GM12878 (cell line): ENCODE results near the gene PRKAR2B. TPM values are rescaled to one million over a fixed set of nuclear protein-coding genes. Genes with fewer than 3 reads are reported as not detected.

Source experiments
- BACH1 ChIP-seq: fragments of 450-650 bp; IDR thresholded peaks from 2 replicates; pipeline ENCODE4 v1.6.1; 2017; ENCODE audit warnings: mild to moderate bottlenecking, borderline replicate concordance
- BRCA1 ChIP-seq: IDR thresholded peaks from 2 replicates; pipeline ENCODE4 v1.6.1; 2011; ENCODE audit warnings: low read depth, low read length, improper control_type of control experiment
- CBFB ChIP-seq: IDR thresholded peaks from 2 replicates; pipeline ENCODE4 v1.6.1; 2016; ENCODE audit warnings: antibody characterized with exemption, low read depth
- CREM ChIP-seq: IDR thresholded peaks from 2 replicates; pipeline ENCODE4 v1.6.1; 2014; ENCODE audit warnings: antibody characterized with exemption, low read depth
- E2F4 ChIP-seq: IDR thresholded peaks from 2 replicates; pipeline ENCODE4 v1.6.1; 2012; ENCODE audit warnings: low read depth, low read length, improper control_type of control experiment
- E2F8 ChIP-seq: fragments of 450-650 bp; IDR thresholded peaks from 2 replicates; pipeline ENCODE4 v1.6.1; 2018; ENCODE audit warnings: mild to moderate bottlenecking, low read depth, moderate library complexity; ENCODE audit not compliant: partially characterized antibody
- HDAC6 ChIP-seq: fragments of 200-600 bp; sonication (generic); IDR thresholded peaks from one replicate; pipeline ENCODE4 v1.8.0; 2017; ENCODE audit warnings: antibody characterized with exemption; ENCODE audit not compliant: unreplicated experiment
- HSF1 ChIP-seq: fragments of 150-350 bp; IDR thresholded peaks from 2 replicates; pipeline ENCODE4 v1.6.1; 2014; ENCODE audit warnings: mild to moderate bottlenecking, low read depth, low read length
- JUND ChIP-seq: IDR thresholded peaks from 2 replicates; pipeline ENCODE4 v1.6.1; 2012; ENCODE audit warnings: low read depth, mild to moderate bottlenecking, low read length, improper control_type of control experiment, moderate library complexity
- KDM1A ChIP-seq: fragments of 200-600 bp; sonication (generic); IDR thresholded peaks from 2 replicates; pipeline ENCODE4 v1.6.1; 2016; ENCODE audit warnings: borderline replicate concordance
- MTA2 ChIP-seq: fragments of 450-650 bp; IDR thresholded peaks from 2 replicates; pipeline ENCODE4 v1.6.1; 2016; ENCODE audit warnings: low read depth, mild to moderate bottlenecking, moderate library complexity
- NFXL1 ChIP-seq: fragments of 450-650 bp; IDR thresholded peaks from 2 replicates; pipeline ENCODE4 v1.6.1; 2017; ENCODE audit warnings: antibody characterized with exemption, mild to moderate bottlenecking, borderline replicate concordance
- PAX8 ChIP-seq: fragments of 450-650 bp; IDR thresholded peaks from 2 replicates; pipeline ENCODE4 v1.6.1; 2017; ENCODE audit warnings: mild to moderate bottlenecking, moderate library complexity
- POLR2A ChIP-seq: IDR thresholded peaks from 2 replicates; pipeline ENCODE4 v1.6.1; 2011; ENCODE audit warnings: low read depth, mild to moderate bottlenecking, low read length
- POLR2AphosphoS5 ChIP-seq: IDR thresholded peaks from 2 replicates; pipeline ENCODE4 v1.6.1; 2011; ENCODE audit warnings: mild to moderate bottlenecking, low read length, inconsistent platforms
- RB1 ChIP-seq: fragments of 450-650 bp; formaldehyde crosslinking; IDR thresholded peaks from 2 replicates; pipeline ENCODE4 v1.6.1; 2017; ENCODE audit warnings: mild to moderate bottlenecking, borderline replicate concordance
- SIN3A ChIP-seq: IDR thresholded peaks from 2 replicates; pipeline ENCODE4 v1.6.1; 2012; ENCODE audit warnings: low read depth, low read length, improper control_type of control experiment
- SMAD1 ChIP-seq: fragments of 450-650 bp; IDR thresholded peaks from 2 replicates; pipeline ENCODE4 v1.6.1; 2018; ENCODE audit warnings: mild to moderate bottlenecking, low read depth; ENCODE audit not compliant: partially characterized antibody
- SMAD5 ChIP-seq: IDR thresholded peaks from 2 replicates; pipeline ENCODE4 v1.6.1; 2016; ENCODE audit warnings: antibody characterized with exemption, low read depth
- SRF ChIP-seq, 2 experiments: IDR thresholded peaks; 2 replicates each; pipeline ENCODE4 v1.6.1; 2011; ENCODE audit warnings: low read depth in 2 of 2, low read length in 2 of 2, mild to moderate bottlenecking in 1 of 2, moderate library complexity in 1 of 2
- STAT3 ChIP-seq: IDR thresholded peaks from 2 replicates; pipeline ENCODE4 v1.6.1; 2011; ENCODE audit warnings: low read depth, low read length, improper control_type of control experiment
- TARDBP ChIP-seq: IDR thresholded peaks from 2 replicates; pipeline ENCODE4 v1.6.1; 2016; ENCODE audit warnings: borderline replicate concordance
- TCF7 ChIP-seq: IDR thresholded peaks from 2 replicates; pipeline ENCODE4 v1.6.1; 2014; ENCODE audit warnings: antibody characterized with exemption, borderline replicate concordance
- USF1 ChIP-seq: IDR thresholded peaks from 2 replicates; pipeline ENCODE4 v1.6.1; 2011; ENCODE audit warnings: borderline replicate concordance, low read depth, mild to moderate bottlenecking, moderate library complexity, mixed read lengths, low read length; ENCODE audit not compliant: insufficient read depth; ENCODE audit errors: extremely low read length
- YY1 ChIP-seq: IDR thresholded peaks from 2 replicates; pipeline ENCODE4 v1.6.1; 2011; ENCODE audit warnings: low read depth, mild to moderate bottlenecking, low read length
- polyA plus RNA-seq, 11 experiments: library from polyadenylated mRNA; depleted of rRNA in 4 of 11; unstranded in 6 of 11; stranded (reverse) in 5 of 11; fragments of >200 nt; fragmentation: Nextera tagmentation in 4 of 11; fragmentation: Illumina TruSeq in 1 of 11; extraction: Ambion mirVana in 4 of 11; extraction: Trizol in 1 of 11; gene quantifications; 1 replicate in 1 of 11; 2 replicates in 10 of 11; pipeline versions ENCODE4 v1.2.1 to v1.2.3, GENCODE V29; 2011 to 2016; ENCODE audit warnings: inconsistent platforms in 2 of 11, missing spikeins in 2 of 11, low read depth in 1 of 11
- total RNA-seq, 4 experiments: library from RNA; depleted of rRNA in 3 of 4; stranded (reverse); fragments of >200 nt in 3 of 4; fragmentation: Illumina TruSeq in 1 of 4; extraction: Trizol in 1 of 4; gene quantifications; 2 replicates each; pipeline versions ENCODE4 v1.2.1 to v1.2.3, GENCODE V29; 2013 to 2021

PRKAR2B gene
- total and polyA plus RNA-seq, 10 of the 15 experiments (the other 5 are each of a cell fraction or from before 2014, with no cell fraction given): 0.01 to 0.18 (median 0.04) TPM; not detected in 4

GRCh38 chr7:107169120-107170050, 124.9 kb downstream of the PRKAR2B start (continued):
- TF ChIP-seq E2F8 (peak; percentile 49), CREM (peak; percentile 50; the same call in 1 of the 2 replicates), USF1 (peak; percentile 88), POLR2A (peak; percentile 68), MTA2 (peak; percentile 56), SIN3A (peak; percentile 88; the same call in 1 of the 2 replicates), E2F4 (no peak), BRCA1 (no peak; the same call in 1 of the 2 replicates), POLR2AphosphoS5 (peak; percentile 81; the same call in 1 of the 2 replicates), RB1 (no peak), TCF7 (no peak), NFXL1 (no peak), HDAC6 (no peak), TARDBP (no peak; the same call in 1 of the 2 replicates), SMAD1 (peak; percentile 34), JUND (0 out of 2 replicates have a peak, but pooled peaks have one; percentile 11), HSF1 (no peak), STAT3 (0 out of 2 replicates have a peak, but pooled peaks have one; percentile 21), BACH1 (peak; percentile 77; the same call in 1 of the 2 replicates), PAX8 (no peak), CBFB (peak; percentile 77; the same call in 1 of the 2 replicates), YY1 (peak; percentile 80), SRF (IDR thresholded peaks at IDR 0.05; ENCODE audit: low read depth in 2 of 2, low read length in 2 of 2) (no peak), KDM1A (no peak), SMAD5 (no peak)
